Measurements from ENCODE around the gene CFAP210.
"Not testable (repeated sequence)": the region's sequence is repeated elsewhere in the genome, so short reads cannot be mapped to it uniquely, and the experiment has no call there.

The CFAP210 gene

GRCh38 chr2:169609264-169609663, 84.9 kb downstream of the CFAP210 start:
- DNase-seq: no peak

DNA sequence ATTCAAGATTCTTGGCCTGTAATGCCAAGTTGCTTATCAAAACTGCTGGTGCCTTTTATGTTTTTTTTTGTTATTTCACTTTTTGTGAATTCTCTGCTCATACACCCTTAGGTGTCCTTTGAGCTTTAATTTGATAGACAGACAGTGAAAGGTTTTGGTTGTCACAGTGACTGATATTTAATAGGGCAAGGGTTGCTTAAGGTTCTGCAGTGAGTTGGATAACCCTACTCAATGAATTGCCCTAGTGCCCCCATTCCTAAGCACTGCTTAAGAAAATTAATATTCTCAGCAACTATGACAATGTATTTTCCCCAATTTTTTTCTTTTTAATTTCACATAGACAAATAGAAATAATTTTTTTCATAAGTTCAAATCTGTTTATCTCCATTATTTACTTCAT, 94.6 kb downstream of the CFAP210 start:
- no peak for DNase-seq

DNA sequence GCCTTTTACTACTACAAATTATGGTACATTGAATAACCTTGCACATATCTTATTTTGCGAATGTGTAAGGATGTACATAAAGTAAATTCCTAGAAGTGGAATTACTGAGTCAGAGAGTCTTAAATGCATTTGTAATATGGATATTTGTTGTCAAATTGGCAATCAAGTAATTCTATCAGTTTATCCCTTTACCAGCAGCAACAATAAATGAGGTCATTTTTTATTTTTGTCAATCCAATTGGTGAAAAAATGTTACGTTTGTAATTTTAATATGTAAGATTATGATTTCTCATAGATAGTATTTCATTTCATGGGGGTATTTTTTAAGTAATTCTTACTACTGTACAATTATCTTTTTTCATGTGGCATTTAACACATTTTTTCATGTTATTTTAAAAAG, 95.2 kb downstream of the CFAP210 start:
- DNase-seq: no peak

DNA sequence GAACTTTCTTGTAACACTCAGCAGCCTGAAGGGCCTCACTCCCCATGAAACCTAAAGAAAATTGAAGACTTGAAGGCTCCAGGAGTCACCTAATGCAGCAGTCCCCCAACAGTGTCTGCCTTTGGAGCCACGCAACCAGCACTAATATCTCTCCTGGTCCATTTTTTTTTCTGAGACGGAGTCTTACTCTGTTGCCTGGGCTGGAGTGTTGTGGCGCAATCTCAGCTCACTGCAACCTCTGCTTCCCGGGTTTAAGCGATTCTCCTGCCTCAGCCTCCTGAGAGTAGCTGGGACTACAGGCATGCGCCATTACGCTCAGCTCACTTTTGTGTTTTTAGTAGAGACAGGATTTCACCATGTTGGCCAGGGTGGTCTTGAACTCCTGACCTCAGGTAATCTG, 97.7 kb downstream of the CFAP210 start:
- not testable (repeated sequence) for DNase-seq
